GM21786 (cell line): Measurements from ENCODE around the gene MIGA1.
"Not testable (repeated sequence)": the region's sequence is repeated elsewhere in the genome, so short reads cannot be mapped to it uniquely, and the experiment has no call there.

Experiments
- ATAC-seq: cut with Tn5 transposase; IDR thresholded peaks from one replicate; pipeline ENCODE4 v1.9.1; 2021; ENCODE audit not compliant: unreplicated experiment

MIGA1 gene

DNA sequence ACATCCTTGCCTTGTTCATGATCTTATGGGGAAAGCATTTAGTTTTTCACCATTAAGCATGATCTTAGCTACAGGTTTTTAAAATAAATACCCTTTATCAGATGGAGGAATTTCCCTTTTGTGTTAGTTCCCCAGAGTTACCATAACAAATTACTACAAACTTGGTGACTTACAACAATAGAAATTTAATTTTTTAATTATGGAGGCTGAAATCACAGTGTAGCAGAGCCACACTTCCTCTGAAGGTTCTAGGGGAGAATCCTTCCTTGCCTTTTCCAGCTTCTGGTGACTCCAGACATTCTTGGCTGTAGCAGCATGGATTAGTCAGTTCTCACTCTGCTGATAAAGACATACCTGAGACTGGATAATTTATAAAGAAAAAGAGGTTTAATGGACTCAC lies 18.5 kb downstream of the MIGA1 start:
- ATAC-seq: no peak

- ATAC-seq: no peak
Observed at GRCh38 chr1:77802026-77802425, 22.6 kb downstream of the MIGA1 start.

- ATAC-seq: no peak
Observed at GRCh38 chr1:77803371-77803770, 23.9 kb downstream of the MIGA1 start.

- ATAC-seq: not testable (repeated sequence)
Observed at GRCh38 chr1:77809787-77810462, 30.5 kb downstream of the MIGA1 start.

- ATAC-seq: not testable (repeated sequence)
Observed at GRCh38 chr1:77811589-77811988, 32.1 kb downstream of the MIGA1 start.

DNA sequence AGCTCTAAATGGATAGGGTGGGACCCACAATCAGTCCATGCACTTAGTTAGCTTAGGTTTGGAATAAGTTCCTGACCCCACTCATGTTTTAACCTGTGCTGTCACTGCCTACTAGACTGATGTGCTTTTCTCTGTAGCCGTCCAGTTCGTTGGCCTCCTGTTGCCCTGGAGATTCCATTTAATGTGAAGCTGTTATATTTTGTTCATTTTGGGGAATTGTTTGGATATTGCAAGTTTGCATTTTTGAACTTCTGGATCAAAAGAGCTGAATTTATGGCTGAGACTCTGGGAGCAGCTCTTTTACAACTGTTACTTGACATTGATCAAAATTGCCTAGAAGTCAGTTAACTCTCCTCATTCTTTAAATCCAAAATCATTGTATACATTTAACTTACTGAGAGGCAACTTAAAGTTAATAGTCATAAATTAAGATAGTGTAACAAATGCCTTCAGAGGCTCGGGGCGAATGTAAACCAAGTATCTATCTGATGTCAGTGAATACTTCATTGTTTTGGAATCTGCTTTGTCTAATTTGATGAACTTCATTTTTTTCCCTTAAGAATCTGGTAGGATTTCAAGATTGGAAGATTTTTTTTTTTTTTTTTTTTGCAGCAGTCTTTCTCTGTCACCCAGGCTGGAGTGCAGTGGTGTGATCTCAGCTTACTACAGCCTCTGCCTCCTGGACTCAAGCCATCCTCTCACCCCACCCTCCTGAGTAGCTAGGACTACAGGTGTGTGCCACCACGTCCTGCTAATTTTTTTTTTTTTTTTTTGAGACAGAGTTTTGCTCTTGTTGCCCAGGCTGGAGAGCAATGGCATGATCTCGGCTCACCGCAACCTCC lies 38.1 kb downstream of the MIGA1 start:
- no peak for ATAC-seq

DNA sequence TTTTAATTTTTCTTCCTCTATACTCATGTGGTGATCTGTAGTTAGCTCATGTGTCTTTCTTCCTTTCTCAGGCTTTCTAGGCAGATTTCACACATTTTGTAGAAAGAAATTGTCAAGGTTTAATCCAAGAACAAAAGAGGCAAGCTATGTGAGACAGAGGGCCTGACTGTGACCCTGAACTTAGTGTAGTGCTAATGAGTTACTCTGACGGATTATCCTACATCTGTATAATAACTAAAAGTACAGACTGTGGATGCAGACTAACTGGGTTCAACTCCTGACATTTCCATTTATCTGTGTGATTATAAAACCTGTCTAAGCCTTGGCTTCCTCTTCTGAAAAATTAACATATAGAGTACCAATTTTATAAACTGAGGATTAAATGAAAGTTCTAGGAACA lies 40.7 kb downstream of the MIGA1 start:
- ATAC-seq: no peak

DNA sequence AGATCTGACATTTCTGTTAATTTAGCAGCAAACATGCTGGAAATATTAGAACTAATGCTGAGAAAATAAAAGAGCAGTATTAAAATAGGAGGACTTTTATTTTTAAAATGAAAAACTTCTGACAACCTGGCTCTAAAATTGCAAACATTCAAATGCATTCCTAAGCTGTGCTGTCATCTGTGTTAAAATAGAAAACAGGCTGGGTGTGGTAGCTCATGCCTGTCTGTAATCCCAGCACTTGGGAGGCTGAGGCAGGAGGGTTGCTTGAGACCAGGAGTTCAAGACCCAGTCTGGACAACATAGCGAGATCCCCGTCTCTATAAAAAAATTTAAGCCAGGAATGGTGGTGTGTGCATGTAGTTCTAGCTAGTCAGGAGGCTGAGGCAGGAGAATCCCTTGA lies 44.6 kb downstream of the MIGA1 start:
- ATAC-seq: no peak

DNA sequence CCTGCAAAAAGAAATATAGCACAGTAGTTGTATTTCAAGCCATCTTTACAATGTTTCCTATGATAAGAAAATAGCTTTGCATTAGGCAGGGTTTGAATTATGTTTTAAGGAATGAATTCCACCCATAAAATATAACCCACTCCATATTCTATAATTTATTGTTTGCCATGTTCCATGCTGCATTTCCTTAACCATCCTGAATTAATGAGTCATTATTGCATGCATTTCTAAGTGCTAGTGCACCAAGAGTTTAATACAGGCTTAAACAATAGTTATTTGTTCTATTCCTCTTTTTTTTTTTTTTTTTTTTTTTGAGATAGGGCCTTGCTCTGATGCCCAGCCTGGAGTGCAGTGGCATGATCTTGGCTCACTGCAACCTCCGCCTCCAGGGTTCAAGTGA lies 45.2 kb downstream of the MIGA1 start:
- ATAC-seq: no peak

DNA sequence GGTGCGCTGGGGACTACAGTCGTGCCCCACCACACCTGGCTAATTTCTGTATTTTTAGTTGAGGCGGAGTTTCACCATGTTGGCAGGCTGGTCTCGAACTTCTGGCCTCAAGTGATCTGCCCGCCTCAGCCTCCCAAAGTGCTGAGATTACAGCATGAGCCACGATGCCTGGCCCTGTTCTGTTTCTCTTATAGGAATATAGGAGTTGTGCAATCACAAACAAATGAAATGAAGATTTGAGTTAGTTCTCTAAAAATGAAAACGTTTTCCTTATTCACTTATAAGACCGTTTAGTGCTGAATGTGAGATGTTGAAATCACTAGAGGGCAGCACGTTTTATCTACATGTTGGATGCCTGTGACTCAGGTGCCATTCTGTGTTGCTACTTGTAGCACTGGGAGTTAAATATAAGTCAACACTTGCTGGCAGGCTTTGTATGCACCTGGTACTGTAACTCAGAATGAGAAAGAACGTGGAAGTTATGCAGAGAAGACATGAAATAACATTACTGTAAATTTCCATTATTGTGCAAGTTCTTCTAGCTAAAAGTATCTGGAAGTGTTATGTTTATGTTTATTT lies 45.8 kb downstream of the MIGA1 start:
- peak; percentile 70 for ATAC-seq

- ATAC-seq: not testable (repeated sequence)
Observed at GRCh38 chr1:77826851-77827250, 47.4 kb downstream of the MIGA1 start.

GRCh38 chr1:77828098-77828497 lies 48.6 kb downstream of the MIGA1 start:
- ATAC-seq: no peak

GRCh38 chr1:77829851-77830250 lies 50.4 kb downstream of the MIGA1 start:
- ATAC-seq: no peak

GRCh38 chr1:77830946-77831345 lies 51.5 kb downstream of the MIGA1 start:
- no peak for ATAC-seq

GRCh38 chr1:77831566-77831965 lies 52.1 kb downstream of the MIGA1 start:
- no peak for ATAC-seq

GRCh38 chr1:77831976-77832711 lies 52.7 kb downstream of the MIGA1 start:
- ATAC-seq: no peak

DNA sequence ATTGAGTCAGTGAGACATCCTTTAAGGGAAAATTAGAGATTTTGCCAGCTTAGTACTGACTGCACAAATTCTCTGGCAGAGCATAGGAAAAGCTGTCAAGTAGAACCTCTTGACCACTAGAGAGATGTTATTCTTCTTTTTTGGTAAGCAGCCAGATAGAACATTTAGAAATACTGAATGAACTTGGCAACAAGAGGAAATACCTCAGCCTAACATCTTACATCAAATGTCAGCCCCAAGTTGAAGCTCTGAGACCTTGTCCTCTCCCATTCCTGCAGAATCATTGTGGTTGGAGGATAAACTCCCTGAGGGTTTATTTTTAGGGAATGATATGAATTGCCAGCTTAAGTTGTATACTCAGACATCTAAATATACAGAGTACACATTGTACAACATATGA lies 53.5 kb downstream of the MIGA1 start:
- ATAC-seq: no peak

GRCh38 chr1:77833521-77834100 lies 54.2 kb downstream of the MIGA1 start:
- ATAC-seq: no peak

DNA sequence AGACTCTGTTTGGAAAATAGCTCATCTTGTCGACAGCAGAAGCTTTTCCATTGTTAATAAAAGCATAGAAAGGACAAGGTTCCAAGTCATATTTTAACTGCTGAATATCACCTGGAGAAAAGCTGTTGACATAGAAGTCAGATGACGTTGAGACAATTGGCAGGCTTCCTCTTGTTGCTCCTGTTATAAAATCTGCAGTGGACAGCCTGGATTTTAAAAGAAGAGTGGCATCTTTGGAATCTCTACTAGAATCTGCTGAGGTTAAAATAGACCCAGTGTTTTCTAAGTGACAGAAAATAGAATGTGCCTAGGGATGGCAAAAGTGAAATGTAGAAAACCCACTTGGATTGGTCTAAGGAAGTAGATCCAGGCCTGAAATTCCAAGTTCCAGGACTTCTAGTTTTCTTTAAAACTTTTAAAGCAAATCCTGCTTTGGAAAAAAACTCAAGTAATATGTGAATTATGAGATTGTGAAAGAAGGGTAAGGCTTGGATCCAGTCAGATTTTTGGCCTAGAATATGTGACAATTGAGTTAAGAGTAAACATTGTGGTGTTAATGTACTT lies 55.4 kb downstream of the MIGA1 start:
- no peak for ATAC-seq

- no peak for ATAC-seq
Observed at GRCh38 chr1:77841574-77841973, 62.1 kb downstream of the MIGA1 start.

DNA sequence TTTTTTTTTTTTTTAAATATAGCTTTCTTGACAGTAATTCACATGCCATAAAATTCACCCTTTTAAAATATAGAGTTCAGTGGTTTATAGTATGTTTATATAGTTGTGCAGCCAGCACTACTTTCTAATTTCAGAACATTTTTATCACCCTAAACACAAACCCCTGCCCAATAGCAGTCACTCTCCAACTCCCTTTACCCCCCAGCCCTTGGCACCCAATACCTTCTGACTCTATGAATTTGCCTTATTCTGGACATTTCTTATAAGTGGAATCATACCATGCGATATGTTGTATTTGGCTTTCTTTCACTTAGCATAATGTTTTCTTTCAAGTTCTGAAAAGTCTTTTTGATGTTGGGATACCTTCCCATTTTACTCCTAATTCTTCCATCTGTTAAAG lies 66.5 kb downstream of the MIGA1 start:
- no peak for ATAC-seq
